Measurements from ENCODE around the gene ART3.

Gene ART3

GRCh38 chr4:76088719-76089118 is 14.2 kb downstream of the ART3 start:
- Mint-ChIP-seq H3K4me3 (no peak overlapping the region), H3K36me3 (ENCODE audit: low read depth) (no peaks in the 10 kb centered on the region), H3K27me3 (peaks cover 2% of the 10 kb centered on the region), H3K9me3 (no peaks in the 10 kb centered on the region), H3K27ac (no peak overlapping the region), H3K4me1 (ENCODE audit: low read depth) (peaks cover 6% of the 10 kb centered on the region)
- no peak for DNase-seq

GRCh38 chr4:76090241-76090691 is 15.8 kb downstream of the ART3 start:
- H3K4me1 Mint-ChIP-seq (ENCODE audit: low read depth): peaks cover 6% of the 10 kb centered on the region
- no peaks in the 10 kb centered on the region for H3K9me3 Mint-ChIP-seq
- no peak for DNase-seq
- no peak overlapping the region for H3K4me3 Mint-ChIP-seq
- no peak overlapping the region for H3K27ac Mint-ChIP-seq
- peaks cover 2% of the 10 kb centered on the region for H3K27me3 Mint-ChIP-seq
- no peaks in the 10 kb centered on the region for H3K36me3 Mint-ChIP-seq (ENCODE audit: low read depth)

GRCh38 chr4:76091052-76091451 is 16.5 kb downstream of the ART3 start:
- no peak for DNase-seq
- Mint-ChIP-seq H3K4me1 (ENCODE audit: low read depth) (peaks cover 6% of the 10 kb centered on the region), H3K27ac (no peak overlapping the region), H3K27me3 (peaks cover 2% of the 10 kb centered on the region), H3K36me3 (ENCODE audit: low read depth) (no peaks in the 10 kb centered on the region), H3K4me3 (no peak overlapping the region), H3K9me3 (no peaks in the 10 kb centered on the region)

- Mint-ChIP-seq H3K27ac (no peak overlapping the region), H3K9me3 (no peaks in the 10 kb centered on the region), H3K36me3 (ENCODE audit: low read depth) (no peaks in the 10 kb centered on the region), H3K4me3 (no peak overlapping the region), H3K4me1 (ENCODE audit: low read depth) (no peaks in the 10 kb centered on the region), H3K27me3 (no peaks in the 10 kb centered on the region)
- no peak for DNase-seq
These were observed 21.1 kb downstream of the ART3 start for GRCh38 chr4:76095568-76095967.

- no peak for DNase-seq
- H3K9me3 Mint-ChIP-seq: no peaks in the 10 kb centered on the region
- H3K27me3 Mint-ChIP-seq: no peaks in the 10 kb centered on the region
- H3K27ac Mint-ChIP-seq: no peak overlapping the region
- no peak overlapping the region for H3K4me3 Mint-ChIP-seq
- H3K36me3 Mint-ChIP-seq (ENCODE audit: low read depth): no peaks in the 10 kb centered on the region
- no peaks in the 10 kb centered on the region for H3K4me1 Mint-ChIP-seq (ENCODE audit: low read depth)
These were observed 21.6 kb downstream of the ART3 start for GRCh38 chr4:76096076-76096475.

- Mint-ChIP-seq H3K4me1 (ENCODE audit: low read depth) (no peaks in the 10 kb centered on the region), H3K27ac (no peak overlapping the region), H3K9me3 (no peaks in the 10 kb centered on the region), H3K4me3 (no peak overlapping the region), H3K36me3 (ENCODE audit: low read depth) (no peaks in the 10 kb centered on the region), H3K27me3 (no peaks in the 10 kb centered on the region)
- DNase-seq: no peak
These were observed 31.1 kb downstream of the ART3 start for GRCh38 chr4:76105652-76106051.

- Mint-ChIP-seq H3K4me1 (ENCODE audit: low read depth) (no peaks in the 10 kb centered on the region), H3K9me3 (no peaks in the 10 kb centered on the region), H3K27me3 (no peaks in the 10 kb centered on the region), H3K4me3 (no peak overlapping the region), H3K27ac (no peak overlapping the region), H3K36me3 (ENCODE audit: low read depth) (peaks cover 2% of the 10 kb centered on the region)
- no peak for DNase-seq
These were observed 31.9 kb downstream of the ART3 start for GRCh38 chr4:76106442-76106841.

- no peaks in the 10 kb centered on the region for H3K27me3 Mint-ChIP-seq
- H3K36me3 Mint-ChIP-seq (ENCODE audit: low read depth): peaks cover 19% of the 10 kb centered on the region
- no peak overlapping the region for H3K27ac Mint-ChIP-seq
- no peak overlapping the region for H3K4me3 Mint-ChIP-seq
- DNase-seq: no peak
- no peaks in the 10 kb centered on the region for H3K4me1 Mint-ChIP-seq (ENCODE audit: low read depth)
- no peaks in the 10 kb centered on the region for H3K9me3 Mint-ChIP-seq
These were observed 34.1 kb downstream of the ART3 start for GRCh38 chr4:76108467-76109181.

- H3K4me1 Mint-ChIP-seq (ENCODE audit: low read depth): no peaks in the 10 kb centered on the region
- H3K9me3 Mint-ChIP-seq: no peaks in the 10 kb centered on the region
- H3K27me3 Mint-ChIP-seq: no peaks in the 10 kb centered on the region
- H3K27ac Mint-ChIP-seq: no peak overlapping the region
- no peak overlapping the region for H3K4me3 Mint-ChIP-seq
- DNase-seq: no peak
- H3K36me3 Mint-ChIP-seq (ENCODE audit: low read depth): peaks cover 92% of the 10 kb centered on the region
These were observed 42.3 kb downstream of the ART3 start for GRCh38 chr4:76116821-76117220.

- Mint-ChIP-seq H3K4me3 (no peak overlapping the region), H3K36me3 (ENCODE audit: low read depth) (peaks cover 93% of the 10 kb centered on the region), H3K4me1 (ENCODE audit: low read depth) (no peaks in the 10 kb centered on the region), H3K9me3 (no peaks in the 10 kb centered on the region), H3K27me3 (no peaks in the 10 kb centered on the region), H3K27ac (peak overlapping the region; percentile 17)
- DNase-seq: no peak
These were observed 43.0 kb downstream of the ART3 start for GRCh38 chr4:76117536-76117935.

- Mint-ChIP-seq H3K27ac (no peak overlapping the region), H3K36me3 (ENCODE audit: low read depth) (peaks cover 93% of the 10 kb centered on the region), H3K27me3 (no peaks in the 10 kb centered on the region), H3K4me1 (ENCODE audit: low read depth) (no peaks in the 10 kb centered on the region), H3K9me3 (no peaks in the 10 kb centered on the region), H3K4me3 (no peak overlapping the region)
- no peak for DNase-seq
These were observed 45.7 kb downstream of the ART3 start for GRCh38 chr4:76120199-76120598.

GRCh38 chr4:76125816-76126215 is 51.3 kb downstream of the ART3 start:
- Mint-ChIP-seq H3K27me3 (no peaks in the 10 kb centered on the region), H3K9me3 (no peaks in the 10 kb centered on the region), H3K4me1 (ENCODE audit: low read depth) (no peaks in the 10 kb centered on the region), H3K27ac (no peak overlapping the region), H3K36me3 (ENCODE audit: low read depth) (peaks cover 84% of the 10 kb centered on the region), H3K4me3 (no peak overlapping the region)
- no peak for DNase-seq

- no peaks in the 10 kb centered on the region for H3K27me3 Mint-ChIP-seq
- no peaks in the 10 kb centered on the region for H3K9me3 Mint-ChIP-seq
- no peak overlapping the region for H3K27ac Mint-ChIP-seq
- DNase-seq: no peak
- peaks cover 81% of the 10 kb centered on the region for H3K36me3 Mint-ChIP-seq (ENCODE audit: low read depth)
- H3K4me3 Mint-ChIP-seq: no peak overlapping the region
- H3K4me1 Mint-ChIP-seq (ENCODE audit: low read depth): no peaks in the 10 kb centered on the region
These were observed 53.2 kb downstream of the ART3 start for GRCh38 chr4:76127754-76128153.

- peaks cover 84% of the 10 kb centered on the region for H3K36me3 Mint-ChIP-seq (ENCODE audit: low read depth)
These were observed 66.7 kb downstream of the ART3 start for GRCh38 chr4:76141241-76141640.

GRCh38 chr4:76144546-76144945 is 70.0 kb downstream of the ART3 start:
- Mint-ChIP-seq H3K27ac (no peak overlapping the region), H3K36me3 (ENCODE audit: low read depth) (peaks cover 78% of the 10 kb centered on the region), H3K4me1 (ENCODE audit: low read depth) (peaks cover 50% of the 10 kb centered on the region)

More at GRCh38 chr4:76141241-76141640, 66.7 kb downstream of the ART3 start:
- H3K27me3 Mint-ChIP-seq: no peaks in the 10 kb centered on the region
- no peaks in the 10 kb centered on the region for H3K9me3 Mint-ChIP-seq
- H3K4me1 Mint-ChIP-seq (ENCODE audit: low read depth): peaks cover 45% of the 10 kb centered on the region
- H3K27ac Mint-ChIP-seq: no peak overlapping the region
- H3K4me3 Mint-ChIP-seq: no peak overlapping the region
- no peak for DNase-seq

More at GRCh38 chr4:76144546-76144945, 70.0 kb downstream of the ART3 start:
- H3K27me3 Mint-ChIP-seq: no peaks in the 10 kb centered on the region
- no peaks in the 10 kb centered on the region for H3K9me3 Mint-ChIP-seq
- H3K4me3 Mint-ChIP-seq: no peak overlapping the region
- DNase-seq: no peak

Data from activated T-cell treated with anti-CD3 and anti-CD28 coated beads, Interleukin-2, amount 50 U/mL, for 24 hours (primary cell).